IMR-90 (cell line): ENCODE results near the gene CYB5R2. TPM values are rescaled to one million over a fixed set of nuclear protein-coding genes. Genes with fewer than 3 reads are reported as not detected.

ENCODE experiments used
- ATAC-seq: fragments of 200-7000 bp; cut with Tn5 transposase; 2 replicates; pipeline ENCODE4 v1.9.1; 2020; ENCODE audit warnings: low read depth, mild to moderate bottlenecking, moderate library complexity
- BruUV-seq: library from RNA; stranded (reverse); fragments of 400-500 nt; replicated peaks from 2 replicates; lab custom pipeline; 2021; lab: Mats Ljungman, UMichigan
- CTCF ChIA-PET: fragments of 300-600 bp; formaldehyde crosslinking; extraction: SDS; loops from one replicate; lab custom pipeline; 2021; ENCODE audit warnings: antibody characterized with exemption; lab: Yijun Ruan, JAX
- POLR2A ChIA-PET: fragments of 300-600 bp; sonication (Branson Sonifier 250); formaldehyde crosslinking; loops from one replicate; lab custom pipeline; 2022; ENCODE audit warnings: antibody characterized with exemption; ENCODE audit not compliant: unreplicated experiment; lab: Charles Lee
- DNase-seq: peaks from one replicate; pipeline ENCODE4 v3.0.0; 2013
- H2AFZ ChIP-seq: replicated peaks from 2 replicates; pipeline ENCODE3; 2013; ENCODE audit warnings: low read length, mild to moderate bottlenecking; ENCODE audit not compliant: poor library complexity
- H2AK5ac ChIP-seq: 2 replicates; pipeline ENCODE4 v1.6.1; 2013; ENCODE audit warnings: low read depth, low read length, inconsistent platforms
- H2AK9ac ChIP-seq: replicated peaks from 2 replicates; pipeline ENCODE3; 2013; ENCODE audit warnings: mild to moderate bottlenecking, low read depth, low read length, moderate library complexity; ENCODE audit not compliant: poor library complexity
- H2BK120ac ChIP-seq: 2 replicates; pipeline ENCODE4 v1.6.1; 2013; ENCODE audit warnings: low read depth, low read length, inconsistent platforms
- H2BK15ac ChIP-seq: 3 replicates; pipeline ENCODE4 v1.6.1; 2013; ENCODE audit warnings: low read depth, low read length, inconsistent platforms
- H2BK20ac ChIP-seq: 2 replicates; pipeline ENCODE4 v1.6.1; 2013; ENCODE audit warnings: low read depth, mild to moderate bottlenecking, inconsistent platforms, low read length, moderate library complexity
- H2BK5ac ChIP-seq: 2 replicates; pipeline ENCODE4 v1.6.1; 2013; ENCODE audit warnings: mild to moderate bottlenecking, low read depth, low read length, inconsistent platforms; ENCODE audit not compliant: poor library complexity, severe bottlenecking
- H3K14ac ChIP-seq: replicated peaks from 2 replicates; pipeline ENCODE4 v1.6.1; 2013; ENCODE audit warnings: low read depth, low read length, inconsistent platforms
- H3K18ac ChIP-seq: 2 replicates; pipeline ENCODE4 v1.6.1; 2013; ENCODE audit warnings: low read depth, low read length, control low read depth
- H3K23ac ChIP-seq: 2 replicates; pipeline ENCODE4 v1.6.1; 2013; ENCODE audit warnings: low read depth, low read length, inconsistent platforms
- H3K27ac ChIP-seq: 2 replicates; pipeline ENCODE4 v1.5.1; 2013; ENCODE audit warnings: mild to moderate bottlenecking, control low read depth, low read length; ENCODE audit not compliant: insufficient read depth
- H3K27me3 ChIP-seq: 2 replicates; pipeline ENCODE4 v1.6.1; 2013; ENCODE audit warnings: low read length; ENCODE audit not compliant: control insufficient read depth, insufficient read depth
- H3K36me3 ChIP-seq: 2 replicates; pipeline ENCODE4 v1.6.1; 2013; ENCODE audit warnings: low read length, mixed read lengths; ENCODE audit not compliant: control insufficient read depth, insufficient read depth
- H3K4ac ChIP-seq: 2 replicates; pipeline ENCODE4 v1.6.1; 2013; ENCODE audit warnings: low read depth, low read length, inconsistent platforms
- H3K4me1 ChIP-seq: 2 replicates; pipeline ENCODE4 v1.6.1; 2013; ENCODE audit warnings: low read length, mixed read lengths; ENCODE audit not compliant: control insufficient read depth, insufficient read depth
- H3K4me2 ChIP-seq: 2 replicates; pipeline ENCODE4 v1.6.1; 2013; ENCODE audit warnings: low read depth, mild to moderate bottlenecking, control low read depth, low read length, moderate library complexity
- H3K4me3 ChIP-seq: 2 replicates; pipeline ENCODE4 v1.5.1; 2013; ENCODE audit warnings: low read depth, mild to moderate bottlenecking, control low read depth, low read length, moderate library complexity; ENCODE audit not compliant: insufficient read depth
- H3K56ac ChIP-seq: 2 replicates; pipeline ENCODE4 v1.6.1; 2013; ENCODE audit warnings: low read length, inconsistent platforms; ENCODE audit not compliant: insufficient read depth; ENCODE audit errors: extremely low read depth
- H3K79me1 ChIP-seq, 2 experiments: 2 replicates each; pipeline ENCODE4 v1.6.1; 2013; ENCODE audit warnings: low read length in 2 of 2, inconsistent platforms in 1 of 2, low read depth in 1 of 2
- H3K9ac ChIP-seq: 2 replicates; pipeline ENCODE4 v1.6.1; 2013; ENCODE audit warnings: low read depth, low read length, control low read depth
- H3K9me1 ChIP-seq: 2 replicates; pipeline ENCODE4 v1.6.1; 2013; ENCODE audit warnings: low read length, inconsistent platforms; ENCODE audit not compliant: insufficient read depth
- H3K9me3 ChIP-seq: 2 replicates; pipeline ENCODE4 v1.6.1; 2013; ENCODE audit warnings: low read length; ENCODE audit not compliant: control insufficient read depth, insufficient read depth
- H4K20me1 ChIP-seq: 2 replicates; pipeline ENCODE4 v1.6.1; 2013; ENCODE audit warnings: low read length, inconsistent platforms; ENCODE audit not compliant: insufficient read depth
- H4K5ac ChIP-seq: 2 replicates; pipeline ENCODE4 v1.6.1; 2013; ENCODE audit warnings: mild to moderate bottlenecking, low read depth, low read length, control low read depth
- H4K8ac ChIP-seq, 2 experiments: 2 replicates each; pipeline ENCODE4 v1.6.1; 2013; ENCODE audit warnings: low read depth in 2 of 2, low read length in 2 of 2, control low read depth in 1 of 2, inconsistent platforms in 1 of 2
- H4K91ac ChIP-seq: 2 replicates; pipeline ENCODE4 v1.6.1; 2013; ENCODE audit warnings: low read depth, low read length, inconsistent platforms; ENCODE audit not compliant: insufficient read depth
- CHD1 ChIP-seq: IDR thresholded peaks from 2 replicates; pipeline ENCODE4 v1.6.1; 2012; ENCODE audit warnings: low read depth, low read length, improper control_type of control experiment
- CTCF ChIP-seq: conservative IDR thresholded peaks from 2 replicates; pipeline ENCODE4 v1.5.1; 2012; ENCODE audit warnings: mild to moderate bottlenecking, low read depth, low read length, improper control_type of control experiment
- ELK1 ChIP-seq: fragments of 150-350 bp; IDR thresholded peaks from 2 replicates; pipeline ENCODE4 v1.6.1; 2016; ENCODE audit warnings: low read depth, mild to moderate bottlenecking, low read length, moderate library complexity, borderline replicate concordance
- MAZ ChIP-seq: IDR thresholded peaks from 2 replicates; pipeline ENCODE4 v1.6.1; 2012; ENCODE audit warnings: low read depth, mild to moderate bottlenecking, low read length, improper control_type of control experiment, moderate library complexity, borderline replicate concordance
- MXI1 ChIP-seq: IDR thresholded peaks from 2 replicates; pipeline ENCODE4 v1.6.1; 2012; ENCODE audit warnings: low read depth, mild to moderate bottlenecking, low read length, moderate library complexity, borderline replicate concordance
- NFE2L2 ChIP-seq: fragments of 150-350 bp; IDR thresholded peaks from 2 replicates; pipeline ENCODE4 v1.6.1; 2016; ENCODE audit warnings: low read depth, mild to moderate bottlenecking, low read length
- RAD21 ChIP-seq: IDR thresholded peaks from 2 replicates; pipeline ENCODE4 v1.6.1; 2012; ENCODE audit warnings: low read length, improper control_type of control experiment
- RCOR1 ChIP-seq: IDR thresholded peaks from 2 replicates; pipeline ENCODE4 v1.6.1; 2012; ENCODE audit warnings: mild to moderate bottlenecking, low read length, improper control_type of control experiment; ENCODE audit not compliant: insufficient replicate concordance
- RFX5 ChIP-seq: IDR thresholded peaks from 2 replicates; pipeline ENCODE4 v1.8.0; 2012; ENCODE audit warnings: low read depth, mild to moderate bottlenecking, low read length, moderate library complexity
- WGBS, 2 experiments: methylation state at CpG; one replicate each; pipeline versions ENCODE4 v1.1.5 to v1.1.7; 2013; ENCODE audit warnings: missing lambda C conversion rate in 2 of 2; ENCODE audit not compliant: insufficient read length in 1 of 2; ENCODE audit errors: extremely low coverage in 2 of 2; 5-methylcytosine and 5-hydroxymethylcytosine counted together
- dilution Hi-C: fragments of 300-500 bp; cut with HindIII; formaldehyde crosslinking; loops from one replicate; pipeline ENCODE4 v1.14.3; 2018; ENCODE audit warnings: low sequenced_read_pairs; ENCODE audit not compliant: unreplicated experiment
- in situ Hi-C: fragments of 300-500 bp; cut with MboI; formaldehyde crosslinking; loops from 3 replicates; pipeline ENCODE4 v1.14.3; 2019; ENCODE audit warnings: low sequenced_read_pairs, inconsistent platforms, mixed read lengths
- intact Hi-C: fragments of 100-400 bp; cut with micrococcal nuclease; formaldehyde crosslinking; loops from 2 replicates; pipeline ENCODE4 v1.10.0; 2022
- polyA plus RNA-seq, 3 experiments: library from polyadenylated mRNA; depleted of rRNA; stranded (reverse); fragments of >200 nt; gene quantifications; 2 replicates each; pipeline ENCODE4 v1.2.3, GENCODE V29; 2012; ENCODE audit warnings: low replicate concordance in 1 of 3
- total RNA-seq: library from RNA; depleted of rRNA; stranded (reverse); fragments of >200 nt; gene quantifications from 2 replicates; pipeline ENCODE4 v1.2.3, GENCODE V29; 2012
- TF ChIP-seq, protein P1 (sequence below): fragments of 150-350 bp; IDR thresholded peaks from 2 replicates; pipeline ENCODE4 v1.6.1; 2017; ENCODE audit warnings: mild to moderate bottlenecking, antibody characterized with exemption, low read length, low read depth

Gene CYB5R2
- total and polyA plus RNA-seq, 2 of the 4 experiments (the other 2 are of a cell fraction): 4.5 to 4.7 TPM

DNA sequence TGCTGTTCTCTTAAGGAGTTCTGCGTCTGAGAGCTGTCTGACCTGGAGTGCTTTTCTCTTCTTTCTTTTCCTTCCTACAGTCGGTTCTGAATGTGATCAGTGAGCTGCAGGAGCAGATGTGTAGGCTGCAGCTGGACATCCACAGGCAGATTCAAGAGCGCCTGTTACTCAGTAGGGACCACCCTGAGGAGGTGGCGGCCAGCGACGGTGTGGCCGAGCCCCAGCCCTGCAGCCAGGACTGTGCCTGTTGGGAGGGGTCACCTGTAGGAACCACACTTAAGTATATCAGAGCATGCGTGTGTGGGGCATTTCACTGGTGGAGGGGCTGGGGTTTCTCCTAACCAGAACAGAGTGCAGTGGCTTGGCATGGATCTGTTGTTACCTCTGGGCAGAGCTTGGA, 56.3 kb downstream of the CYB5R2 start:
- Histone ChIP-seq H3K56ac (no peak overlapping the region), H2BK120ac (no peak overlapping the region), H4K5ac (no peak overlapping the region), H2BK20ac (no peak overlapping the region), H3K18ac (no peak overlapping the region), H4K20me1 (no peaks in the 10 kb centered on the region), H3K79me1 (no peaks in the 10 kb centered on the region), H2AFZ (no peak overlapping the region), H2BK5ac (no peak overlapping the region), H4K8ac (no peak overlapping the region), H3K23ac (no peak overlapping the region), H3K9ac (no peak overlapping the region), H3K4me3 (no peak overlapping the region), H4K91ac (no peak overlapping the region), H2AK9ac (no peak overlapping the region), H3K9me3 (no peaks in the 10 kb centered on the region), H3K14ac (no peak overlapping the region), H3K36me3 (no peaks in the 10 kb centered on the region), H3K4me2 (no peak overlapping the region), H2BK15ac (no peak overlapping the region), H3K27ac (no peak overlapping the region), H3K9me1 (no peaks in the 10 kb centered on the region), H2AK5ac (no peak overlapping the region), H3K27me3 (no peaks in the 10 kb centered on the region), H3K4ac (no peak overlapping the region), H3K4me1 (peaks cover 2% of the 10 kb centered on the region; the same call in 1 of the 2 replicates)
- DNase-seq (no peak), ATAC-seq (no peak)
- WGBS, 2 experiments: no CpG with 5 or more reads among the region's 8 CpGs
- in situ Hi-C loops (no loop called here), dilution Hi-C loops (no loop called here), intact Hi-C loops (no loop called here)
- no TSS peak for BruUV-seq
- TF ChIP-seq CHD1 (no peak), RAD21 (no peak), MAZ (no peak), NFE2L2 (no peak), ELK1 (no peak), RFX5 (no peak), MXI1 (no peak), CTCF (no peak), RCOR1 (no peak)
- TF ChIP-seq, protein P1, sequence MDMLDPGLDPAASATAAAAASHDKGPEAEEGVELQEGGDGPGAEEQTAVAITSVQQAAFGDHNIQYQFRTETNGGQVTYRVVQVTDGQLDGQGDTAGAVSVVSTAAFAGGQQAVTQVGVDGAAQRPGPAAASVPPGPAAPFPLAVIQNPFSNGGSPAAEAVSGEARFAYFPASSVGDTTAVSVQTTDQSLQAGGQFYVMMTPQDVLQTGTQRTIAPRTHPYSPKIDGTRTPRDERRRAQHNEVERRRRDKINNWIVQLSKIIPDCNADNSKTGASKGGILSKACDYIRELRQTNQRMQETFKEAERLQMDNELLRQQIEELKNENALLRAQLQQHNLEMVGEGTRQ: no peak
- ChIA-PET CTCF (no interaction called here), POLR2A (no interaction called here)
